CD4-positive, alpha-beta T cell treated with Interleukin-15 for 4 hours (primary cell): ENCODE data around the gene RINL.
"Not testable (repeated sequence)": the region's sequence is repeated elsewhere in the genome, so short reads cannot be mapped to it uniquely, and the experiment has no call there.

Experiments used
- DNase-seq: peaks from one replicate; pipeline ENCODE4 v3.0.0-alpha.2; 2020; ENCODE audit warnings: low spot score

RINL gene

DNA sequence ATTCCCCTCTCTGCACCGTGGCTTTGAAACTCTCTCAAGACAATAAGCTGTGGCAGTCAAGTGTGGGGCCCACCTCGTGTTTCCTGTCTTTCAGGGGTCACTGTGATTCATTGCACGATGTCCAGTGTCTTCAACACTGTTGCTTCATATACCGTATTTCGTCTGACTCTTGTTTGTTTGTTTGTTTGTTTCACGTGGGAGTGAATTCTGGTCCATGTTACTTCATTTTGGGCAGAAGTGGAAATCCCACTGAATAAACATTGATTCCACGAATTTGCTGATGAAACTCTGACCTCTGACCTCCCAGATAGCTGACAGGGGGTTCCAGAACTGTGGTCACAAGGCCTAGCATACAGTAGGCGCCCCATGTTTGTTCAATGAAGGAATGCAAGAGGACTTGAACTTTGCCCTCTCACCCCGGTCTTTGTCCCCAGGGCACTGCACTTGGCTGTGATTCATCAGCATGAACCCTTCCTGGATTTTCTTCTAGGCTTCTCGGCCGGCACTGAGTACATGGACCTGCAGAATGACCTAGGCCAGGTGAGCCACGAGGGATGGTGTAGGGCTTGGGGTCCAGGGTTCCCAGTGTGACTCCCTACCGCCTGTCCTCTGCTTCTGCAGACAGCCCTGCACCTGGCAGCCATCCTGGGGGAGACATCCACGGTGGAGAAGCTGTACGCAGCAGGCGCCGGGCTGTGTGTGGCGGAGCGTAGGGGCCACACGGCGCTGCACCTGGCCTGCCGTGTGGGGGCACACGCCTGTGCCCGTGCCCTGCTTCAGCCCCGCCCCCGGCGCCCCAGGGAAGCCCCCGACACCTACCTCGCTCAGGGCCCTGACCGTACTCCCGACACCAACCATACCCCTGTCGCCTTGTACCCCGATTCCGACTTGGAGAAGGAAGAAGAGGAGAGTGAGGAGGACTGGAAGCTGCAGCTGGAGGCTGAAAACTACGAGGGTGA, 26.8 kb upstream of the RINL start:
- no peak for DNase-seq

DNA sequence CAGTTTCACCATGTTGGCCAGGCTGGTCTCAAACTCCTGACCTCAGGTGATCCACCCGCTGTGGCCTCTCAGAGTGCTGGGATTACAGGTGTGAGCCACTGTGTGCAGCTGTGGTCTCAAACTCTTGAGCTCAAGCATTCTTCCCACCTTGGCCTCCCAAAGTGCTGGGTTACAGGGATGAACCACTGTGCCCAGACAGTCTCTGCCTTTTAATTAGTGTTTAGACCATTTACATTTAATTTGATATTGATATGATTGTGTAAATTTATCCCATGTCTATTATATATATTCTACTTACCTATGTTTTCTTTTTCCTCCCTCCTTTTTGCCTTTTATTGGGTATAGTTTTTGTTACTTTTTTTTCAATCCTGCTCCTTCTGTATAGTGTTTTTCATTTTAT, 23.6 kb upstream of the RINL start:
- no peak for DNase-seq

DNA sequence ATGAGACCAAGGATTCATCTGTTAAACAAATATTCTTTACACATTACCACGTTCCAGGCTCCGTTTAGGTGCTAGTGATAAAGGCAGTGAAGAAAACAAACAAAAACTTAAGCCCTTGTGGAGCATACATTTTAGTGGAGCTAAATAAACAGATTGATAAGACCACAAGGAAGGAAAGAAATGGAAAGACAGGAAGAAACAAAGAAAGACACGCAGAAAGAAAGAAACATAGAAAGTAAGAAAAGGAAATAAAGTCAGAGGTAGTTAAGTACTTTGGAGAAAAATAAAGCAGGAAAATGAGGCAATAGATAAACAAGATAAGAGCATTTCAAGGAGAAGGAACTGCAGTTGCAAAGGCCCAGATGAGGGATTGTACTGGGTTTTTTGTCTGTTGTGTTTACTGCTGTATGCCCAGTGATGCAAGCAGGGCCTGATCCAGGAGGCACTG, 22.7 kb upstream of the RINL start:
- DNase-seq = no peak

DNA sequence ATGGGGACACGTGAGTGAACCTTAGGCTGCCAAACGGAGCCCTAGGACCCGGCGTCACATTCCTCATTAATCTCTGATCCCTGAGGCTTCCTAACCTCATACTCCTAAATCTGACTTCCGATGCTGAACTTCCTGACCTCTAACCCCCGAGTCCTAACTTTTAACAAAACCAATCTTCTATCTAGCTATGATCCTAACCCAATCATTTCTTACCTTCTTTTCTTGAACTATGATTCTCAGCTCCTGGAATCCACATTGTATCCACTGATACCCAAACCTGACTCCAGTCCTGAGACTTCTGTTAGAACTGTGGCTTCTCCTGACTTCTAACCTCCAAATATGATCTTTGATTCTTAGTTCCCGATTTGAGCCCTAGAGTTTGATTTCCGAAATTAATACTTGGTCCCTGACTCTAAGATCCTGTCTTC, 22.1 kb upstream of the RINL start:
- DNase-seq = no peak

DNA sequence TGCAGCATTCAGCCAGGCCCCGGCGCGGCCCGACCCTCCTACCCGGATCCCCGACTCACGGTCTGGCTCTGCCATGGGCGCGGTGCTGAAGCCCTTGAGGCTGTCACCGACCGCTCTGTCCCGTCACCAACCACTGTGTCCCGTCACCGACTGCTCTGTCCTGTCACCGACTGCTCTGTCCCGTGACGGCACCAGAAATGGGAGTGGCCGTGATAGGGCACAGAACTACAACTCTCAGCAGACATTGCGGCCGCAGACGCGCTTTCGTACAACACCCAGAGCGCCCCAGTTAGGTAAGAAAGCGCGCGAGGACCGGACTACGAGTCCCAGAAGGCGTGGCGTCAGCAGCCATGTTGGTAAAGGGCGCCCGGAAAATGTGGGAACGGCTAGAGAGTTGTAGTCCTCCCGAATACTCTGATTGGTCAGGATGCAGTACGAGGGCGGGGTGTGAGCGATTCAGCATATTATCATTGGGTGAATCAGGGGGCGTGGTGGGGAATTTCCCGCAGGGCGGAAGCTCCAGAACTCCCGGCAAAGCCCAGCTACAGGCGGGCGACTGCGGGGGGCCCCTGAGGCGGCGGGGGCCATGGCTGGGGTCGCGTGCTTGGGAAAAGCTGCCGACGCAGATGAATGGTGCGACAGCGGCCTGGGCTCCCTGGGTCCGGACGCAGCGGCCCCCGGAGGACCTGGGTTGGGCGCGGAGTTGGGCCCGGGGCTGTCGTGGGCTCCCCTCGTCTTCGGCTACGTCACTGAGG, 21.5 kb upstream of the RINL start, which contains the start of the genes NFKBIB and SIRT2:
Gene NFKBIB, plus strand, starts transcription at position 523 of the 755 bp plus-strand sequence. Its CDS starts 64 bp downstream, at position 587.
Gene SIRT2, minus strand, starts transcription at position 172 of the 755 bp plus-strand sequence. Its CDS starts 97 bp downstream, at position 75.
- peak; percentile 100 for DNase-seq

DNA sequence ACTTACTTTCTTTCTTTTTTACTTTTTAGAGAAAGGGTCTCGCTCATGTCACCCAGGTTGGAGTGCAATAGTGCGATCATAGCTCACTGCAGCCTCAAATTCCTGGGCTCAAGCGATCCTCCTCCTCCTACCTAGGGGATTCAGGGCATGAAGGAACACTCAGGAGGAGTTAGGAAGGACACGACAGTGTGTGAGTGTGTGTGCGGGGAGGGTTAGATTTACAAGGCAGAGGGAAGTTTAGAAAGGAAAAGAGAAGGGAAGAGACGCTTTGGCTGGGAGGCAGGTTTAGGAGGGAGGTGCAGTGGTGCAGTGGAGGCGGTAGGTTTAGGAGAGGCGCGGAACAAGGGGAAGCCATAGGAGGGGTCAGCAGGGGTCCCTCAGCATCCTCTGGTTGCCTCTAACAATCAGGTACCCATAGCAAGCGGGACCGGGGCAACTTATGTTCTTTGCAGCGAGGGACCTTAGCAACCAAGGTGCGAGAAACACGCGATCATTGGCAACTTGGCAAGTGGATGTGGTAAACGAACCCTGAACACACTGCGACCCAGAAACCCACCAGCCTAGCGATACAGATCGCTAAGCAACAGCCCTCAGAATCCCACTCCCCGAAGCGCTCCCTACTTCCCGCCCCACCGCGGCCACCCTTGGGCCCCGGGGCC, 20.8 kb upstream of the RINL start:
- no peak for DNase-seq

DNA sequence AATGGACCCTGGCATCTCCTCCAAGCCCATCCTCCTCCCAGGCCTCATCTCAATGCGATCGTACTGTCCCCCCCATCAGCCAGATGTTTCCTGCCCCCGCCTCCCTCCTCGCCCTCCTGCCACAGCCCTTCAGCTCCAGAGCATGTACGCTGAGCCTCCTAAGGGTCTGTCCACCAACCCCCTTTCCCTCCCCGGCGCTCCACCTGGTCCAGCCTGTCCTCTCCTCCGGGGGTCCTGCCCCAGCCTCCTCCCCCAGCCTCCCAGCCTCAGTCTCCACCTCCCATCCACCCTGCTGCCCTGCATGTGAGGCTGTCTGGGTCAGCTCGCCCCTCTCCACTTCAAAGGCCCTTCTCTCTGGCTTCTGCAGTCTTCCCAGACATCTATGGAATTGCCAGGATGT, 16.9 kb upstream of the RINL start:
- DNase-seq = no peak

DNA sequence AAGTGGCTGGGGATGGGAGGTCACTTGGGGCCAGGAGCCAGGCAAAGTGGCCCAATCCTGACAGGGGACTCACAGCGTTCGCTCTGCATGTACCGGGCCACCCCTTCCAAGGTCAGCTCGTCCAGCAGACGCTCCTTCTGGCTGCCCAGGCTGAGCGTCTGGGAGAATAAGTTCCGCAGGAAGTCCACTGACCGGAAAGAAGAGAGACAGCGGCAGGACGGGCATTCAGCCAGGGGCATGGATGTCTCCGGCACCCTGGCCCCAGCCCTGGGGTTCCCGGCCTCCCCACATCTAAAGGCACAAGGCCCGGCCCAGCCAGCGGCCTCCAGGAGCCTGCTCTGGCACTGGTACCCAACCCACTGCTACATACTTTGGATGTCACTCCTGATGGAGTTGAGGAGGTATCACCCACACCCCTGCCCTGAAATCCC, 15.3 kb upstream of the RINL start:
- DNase-seq = no peak

DNA sequence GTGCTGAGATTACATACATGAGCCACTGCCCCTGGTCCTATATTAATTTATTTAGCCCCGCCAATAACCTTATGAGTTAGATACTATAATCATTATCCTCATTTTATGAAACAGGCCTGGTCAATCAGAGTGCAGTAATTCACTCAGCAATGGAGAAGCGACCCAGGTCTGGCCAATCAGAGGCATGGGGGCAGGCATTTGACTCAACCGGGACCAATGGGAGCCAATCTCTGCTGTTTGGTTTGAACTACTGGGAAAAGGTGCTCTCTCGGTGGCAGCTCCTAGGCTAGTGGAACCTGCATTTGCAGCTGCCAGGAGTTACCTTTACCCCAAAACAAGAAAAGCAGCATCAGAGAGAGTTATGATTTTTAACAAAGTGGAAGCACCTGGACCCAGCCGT, 14.8 kb upstream of the RINL start:
- no peak for DNase-seq

DNA sequence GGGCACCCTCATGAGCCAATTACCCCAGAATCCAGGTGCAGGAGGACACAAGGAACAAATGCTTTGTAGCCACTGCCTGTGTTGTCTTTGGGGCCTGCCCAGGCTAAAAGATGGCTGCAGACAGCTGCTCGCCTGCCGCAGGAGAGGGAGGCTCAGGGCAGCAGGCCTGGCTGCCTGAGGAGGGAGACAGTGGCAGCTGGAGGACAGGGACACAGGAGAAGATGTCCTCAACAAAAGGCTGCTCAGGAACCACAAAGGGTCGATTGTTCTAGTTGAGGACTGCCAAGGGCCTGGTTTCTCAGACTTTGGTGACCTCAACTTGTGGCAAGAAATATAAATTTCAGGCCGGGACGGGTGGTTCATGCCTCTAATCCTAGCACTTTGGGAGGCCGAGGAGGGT, 13.7 kb upstream of the RINL start:
- no peak for DNase-seq

DNA sequence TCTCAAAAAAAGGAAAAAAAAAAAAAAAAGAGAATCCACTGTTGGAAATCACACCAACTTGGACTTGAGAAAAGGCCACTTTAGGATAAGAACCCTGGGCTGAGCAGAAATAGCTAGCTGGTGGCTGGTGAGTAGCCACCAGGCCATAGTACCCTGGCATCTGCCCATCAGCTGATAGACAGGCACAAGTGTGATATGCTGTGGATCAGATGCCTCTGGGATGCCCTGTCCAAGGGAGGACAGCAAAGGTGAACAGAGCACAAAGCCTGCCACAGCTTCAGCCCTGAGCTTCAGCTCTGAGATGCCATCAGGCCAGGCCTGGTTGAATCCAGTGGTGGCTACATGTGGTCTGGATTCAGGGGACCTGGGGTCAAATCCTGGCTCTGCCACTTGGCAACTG, 12.6 kb upstream of the RINL start:
- DNase-seq = no peak

DNA sequence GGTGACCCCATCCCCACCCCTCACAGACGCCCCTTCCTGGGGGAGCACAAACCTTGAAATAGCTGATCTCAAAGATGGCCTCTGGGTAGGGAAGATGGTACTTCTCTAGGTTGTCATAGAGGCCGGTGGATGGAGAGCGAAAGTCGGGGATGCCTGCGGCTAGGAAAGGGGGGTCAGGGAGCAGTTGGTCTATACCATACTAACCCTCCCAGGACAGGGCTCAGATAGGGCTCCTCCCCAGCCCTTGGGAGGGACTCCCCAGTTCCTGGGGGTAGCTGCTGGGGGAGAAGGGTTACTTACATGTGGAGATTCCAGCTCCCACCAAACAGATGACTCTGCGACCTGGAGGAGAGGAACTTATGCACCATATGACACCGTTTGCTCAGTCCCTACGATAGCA, 11.7 kb upstream of the RINL start:
- no peak for DNase-seq

DNA sequence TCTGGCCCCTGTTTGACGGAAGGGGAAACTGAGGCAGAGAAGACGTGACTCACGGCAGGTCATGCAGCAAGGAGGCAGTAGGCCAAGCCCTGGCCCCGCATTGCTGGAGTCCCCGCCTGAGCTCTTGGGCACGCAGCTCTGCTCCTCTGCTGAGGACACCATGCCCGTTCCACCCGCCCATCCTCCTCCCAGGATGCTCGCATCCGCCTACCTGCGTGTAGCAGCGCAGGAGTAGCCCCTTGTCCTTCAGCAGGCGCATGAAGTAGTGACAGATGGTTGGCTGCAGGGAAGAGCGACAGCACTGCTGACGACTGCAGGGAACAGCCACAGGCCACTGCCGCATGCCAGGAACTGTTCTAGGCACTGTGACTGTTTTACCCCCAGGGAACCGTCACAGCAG, 10.8 kb upstream of the RINL start:
- no peak for DNase-seq

DNA sequence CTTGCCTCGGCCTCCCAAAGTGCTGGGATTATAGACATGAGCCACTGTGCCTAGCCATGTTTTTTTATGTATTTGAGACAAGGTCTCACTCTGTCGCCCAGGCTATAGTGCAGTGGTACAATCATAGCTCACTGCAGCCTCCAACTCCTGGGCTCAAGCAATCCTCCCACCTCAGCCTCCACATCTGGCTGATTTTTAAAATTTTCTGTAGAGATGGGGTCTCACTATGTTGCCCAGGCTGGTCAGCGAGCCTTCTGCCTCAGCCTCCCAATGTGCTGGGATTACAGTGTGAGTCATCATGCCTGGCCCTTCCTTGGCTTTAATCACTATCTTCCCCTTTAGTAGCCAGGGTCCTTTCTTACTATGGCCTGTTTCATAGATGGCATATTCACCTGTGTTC, 6.6 kb upstream of the RINL start:
- DNase-seq = not testable (repeated sequence)

DNA sequence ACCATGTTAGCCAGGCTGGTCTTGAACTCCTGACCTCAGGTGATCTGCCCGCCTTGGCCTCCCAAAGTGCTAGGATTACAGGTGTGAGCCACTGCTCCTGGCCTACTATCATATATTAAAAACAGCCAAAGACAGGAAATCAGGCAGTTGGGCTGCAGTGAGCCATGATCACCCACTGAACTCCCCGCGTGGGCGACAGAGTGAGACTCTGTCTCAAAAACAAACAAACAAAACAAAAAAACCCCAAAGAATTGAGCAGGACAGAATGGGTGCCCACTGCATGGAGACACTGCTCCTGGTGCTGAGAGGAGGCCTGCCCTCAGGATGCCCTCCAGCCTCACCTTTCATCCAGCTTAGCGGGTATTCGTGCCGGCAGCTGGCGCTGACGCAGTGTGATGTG, 5.2 kb upstream of the RINL start:
- DNase-seq = no peak

DNA sequence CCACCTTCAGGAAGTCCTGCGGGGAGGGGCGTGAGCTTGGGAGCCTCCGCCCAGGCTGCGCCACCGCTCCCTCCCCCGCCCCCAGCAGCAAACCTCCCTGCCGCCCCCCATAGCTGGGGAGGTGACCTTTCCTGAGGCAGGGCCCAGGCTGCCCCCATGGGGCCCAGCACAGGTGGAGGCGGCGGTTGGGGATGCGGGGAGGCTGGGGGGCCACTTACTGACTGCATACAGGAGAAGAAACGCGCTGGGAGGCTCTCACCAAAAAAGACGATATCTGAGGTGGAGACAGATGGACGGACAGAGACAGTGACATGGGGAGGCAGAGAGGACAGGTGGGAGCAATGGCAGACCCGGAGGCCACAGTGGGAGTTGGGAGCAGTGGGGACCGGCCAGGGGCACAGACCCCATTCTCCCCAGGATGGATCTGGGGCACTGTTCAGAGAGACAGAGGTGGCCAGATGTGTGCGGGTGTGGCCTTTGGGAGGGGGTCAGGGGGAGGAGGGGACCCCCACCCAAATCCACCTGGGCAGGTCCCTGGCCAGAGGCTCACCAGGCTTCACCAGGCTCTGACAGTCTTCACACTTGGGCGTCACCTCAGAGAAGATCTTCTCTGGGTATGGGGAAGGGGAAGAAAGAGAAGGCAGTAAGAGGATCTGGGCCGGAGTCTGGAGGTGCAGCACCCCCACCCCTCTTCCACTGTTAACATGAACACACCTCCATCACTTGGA, 3.0 kb upstream of the RINL start:
- DNase-seq = no peak

DNA sequence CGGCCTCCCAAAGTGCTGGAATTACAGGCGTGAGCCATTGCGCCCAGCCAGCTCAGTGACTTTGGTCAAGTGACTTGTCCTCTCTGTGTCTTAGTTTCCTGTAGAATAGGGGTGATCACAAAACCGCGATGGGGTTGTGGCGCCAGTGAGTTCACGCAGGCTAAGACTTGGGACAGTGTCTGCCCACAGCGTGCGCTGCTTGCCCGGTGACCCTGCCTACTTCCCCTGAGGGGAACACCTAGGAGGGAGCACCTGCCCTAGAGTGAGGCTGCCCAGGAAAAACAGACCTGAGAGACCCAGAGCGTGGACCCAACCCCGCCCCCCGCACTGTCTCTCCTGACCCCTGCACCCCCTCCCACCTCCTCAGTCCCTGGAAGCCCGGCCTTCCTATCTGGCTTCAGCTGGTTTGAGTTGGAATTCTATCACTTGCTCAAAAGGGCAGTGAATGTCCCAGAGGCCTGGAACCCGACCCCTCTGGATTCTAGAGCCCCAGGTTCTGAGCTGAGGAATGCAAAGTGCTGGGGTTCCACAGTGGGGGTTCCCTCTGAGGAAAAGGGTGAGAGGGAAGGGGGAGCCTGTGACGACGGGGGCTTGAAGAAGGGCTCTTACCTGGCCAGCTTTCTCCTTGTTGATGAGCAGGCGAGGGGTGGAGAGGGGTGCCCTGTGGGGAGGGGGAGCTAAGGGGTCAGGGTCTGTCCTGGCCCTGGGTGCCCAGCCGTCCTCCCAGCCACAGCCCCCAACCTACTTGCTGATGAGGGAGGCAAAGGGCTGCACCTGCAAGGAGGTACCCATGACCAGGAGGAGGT, 2.2 kb upstream of the RINL start:
- DNase-seq = no peak

DNA sequence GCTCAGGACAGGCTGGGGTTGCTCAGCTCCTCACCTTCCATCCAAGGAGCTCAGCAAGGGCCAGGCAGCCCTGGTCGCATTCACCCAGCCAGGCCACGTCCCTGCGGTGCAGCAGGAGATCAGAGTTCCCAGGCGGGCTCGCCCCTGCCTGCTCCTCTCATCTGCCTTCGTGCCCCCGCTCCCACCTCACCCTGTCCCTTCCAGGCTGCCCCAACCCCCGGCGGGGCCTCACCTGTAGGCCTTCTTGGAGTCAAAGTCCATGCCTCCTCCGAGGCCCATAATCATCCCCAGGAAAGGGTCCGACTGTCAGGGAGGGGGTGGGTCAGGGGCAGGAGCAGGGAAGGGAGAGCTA, 1.3 kb upstream of the RINL start:
- no peak for DNase-seq

DNA sequence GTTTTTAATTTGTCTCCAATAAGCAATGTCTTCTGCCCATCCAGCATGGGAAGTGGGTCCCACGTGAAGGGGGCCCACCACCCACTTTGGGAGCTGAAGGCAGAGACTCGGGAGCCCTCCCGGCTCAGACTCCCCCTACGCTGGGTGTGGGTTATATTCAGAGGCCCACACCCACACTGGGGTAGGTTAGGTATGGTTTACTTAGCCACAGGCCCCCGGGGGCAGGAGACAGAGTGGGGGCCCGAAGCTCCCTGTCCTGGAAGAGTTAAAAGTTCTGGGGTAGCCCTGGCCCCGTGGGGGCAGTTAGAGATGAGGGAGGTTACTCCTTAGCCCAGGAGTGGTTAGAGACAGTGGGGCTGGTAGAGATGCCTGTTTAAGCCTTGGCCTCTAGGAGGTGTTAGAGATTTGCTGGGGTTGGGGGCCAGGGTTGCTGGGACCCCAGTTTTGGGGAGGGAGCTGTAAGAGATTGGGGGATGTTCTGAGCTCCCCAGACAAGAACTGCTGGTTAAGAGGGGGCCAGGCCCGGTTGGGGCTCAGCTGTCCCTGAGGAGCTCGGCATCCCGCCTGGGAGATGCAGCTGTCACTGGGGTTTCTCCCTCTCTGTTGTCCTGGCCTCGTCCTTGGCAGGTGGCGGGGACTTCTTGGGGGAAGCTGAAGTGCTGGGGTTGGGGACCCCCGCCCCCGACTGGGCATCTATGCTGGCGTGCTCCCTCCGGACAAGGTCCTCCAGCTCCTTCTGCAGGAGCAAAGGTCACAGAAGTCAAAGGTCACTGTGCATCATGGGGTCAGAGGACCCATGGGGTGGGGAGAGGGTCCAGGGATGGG, 712 bp upstream of the RINL start:
- no peak for DNase-seq
